GM19324 (cell line): Measurements from ENCODE around the gene ATIC.
"Not testable (repeated sequence)": the region's sequence is repeated elsewhere in the genome, so short reads cannot be mapped to it uniquely, and the experiment has no call there.

Experiments
- ATAC-seq: cut with Tn5 transposase; IDR thresholded peaks from one replicate; pipeline ENCODE4 v1.9.1; 2021; ENCODE audit warnings: mild to moderate bottlenecking, moderate library complexity; ENCODE audit not compliant: unreplicated experiment, low FRiP score

Gene ATIC

DNA sequence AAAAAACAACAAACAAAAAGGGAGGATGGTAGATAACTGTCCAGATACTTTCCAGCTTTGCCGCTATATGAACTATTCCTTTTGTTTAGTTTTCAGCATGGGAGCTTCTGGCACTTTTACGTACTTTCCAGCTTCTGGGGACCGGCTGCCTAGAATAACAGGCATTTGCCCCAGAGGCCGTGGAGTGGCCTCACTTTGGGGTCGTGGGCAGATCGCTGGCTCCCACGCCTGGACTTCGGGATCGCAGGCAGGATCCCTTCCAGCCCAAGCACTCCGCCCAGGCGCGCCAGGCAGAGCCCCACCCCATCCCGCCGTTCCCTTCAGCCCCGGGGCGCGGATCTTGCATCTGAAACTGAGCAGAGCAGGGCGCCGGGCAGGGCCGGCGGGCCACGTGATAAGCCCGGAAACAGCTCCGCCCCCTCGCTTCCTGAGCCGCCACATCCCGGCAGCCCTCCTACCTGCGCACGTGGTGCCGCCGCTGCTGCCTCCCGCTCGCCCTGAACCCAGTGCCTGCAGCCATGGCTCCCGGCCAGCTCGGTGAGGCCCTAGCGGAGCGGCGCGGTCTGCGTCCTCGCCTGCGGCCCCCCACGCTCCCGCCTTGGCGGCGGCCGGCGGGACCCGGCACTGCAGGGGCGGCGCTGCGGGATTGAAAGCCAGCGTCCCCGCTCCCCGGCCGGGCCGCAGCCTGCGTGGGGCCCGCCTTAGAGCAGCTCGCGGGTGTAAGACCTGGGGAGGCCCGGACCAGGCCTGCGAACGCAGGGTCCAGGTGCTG lies at the start of gene ATIC:
TSS of gene ATIC (plus strand) at position 435 of the 772 bp plus-strand sequence. CDS start at position 519, 84 bp downstream.
- peak; percentile 100 for ATAC-seq

DNA sequence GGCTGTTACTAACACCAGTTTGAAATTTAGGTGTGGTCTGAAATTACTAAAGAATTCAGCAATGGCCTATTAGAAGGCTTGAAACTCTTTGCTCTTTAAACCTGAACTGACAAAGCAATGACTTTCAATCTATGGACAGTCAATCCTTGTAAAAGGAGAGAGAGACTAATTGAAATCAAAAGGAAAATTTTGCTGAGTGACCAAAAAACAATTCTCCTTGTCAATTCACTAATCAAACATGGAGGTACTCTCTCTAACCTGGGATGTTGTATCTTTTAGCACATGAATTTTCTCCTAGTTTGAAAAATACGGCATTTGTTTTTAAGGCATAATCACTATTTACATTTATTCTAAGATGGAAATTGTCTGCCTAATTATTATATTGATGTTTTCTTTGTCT lies 49.6 kb upstream of the ATIC start:
- no peak for ATAC-seq

DNA sequence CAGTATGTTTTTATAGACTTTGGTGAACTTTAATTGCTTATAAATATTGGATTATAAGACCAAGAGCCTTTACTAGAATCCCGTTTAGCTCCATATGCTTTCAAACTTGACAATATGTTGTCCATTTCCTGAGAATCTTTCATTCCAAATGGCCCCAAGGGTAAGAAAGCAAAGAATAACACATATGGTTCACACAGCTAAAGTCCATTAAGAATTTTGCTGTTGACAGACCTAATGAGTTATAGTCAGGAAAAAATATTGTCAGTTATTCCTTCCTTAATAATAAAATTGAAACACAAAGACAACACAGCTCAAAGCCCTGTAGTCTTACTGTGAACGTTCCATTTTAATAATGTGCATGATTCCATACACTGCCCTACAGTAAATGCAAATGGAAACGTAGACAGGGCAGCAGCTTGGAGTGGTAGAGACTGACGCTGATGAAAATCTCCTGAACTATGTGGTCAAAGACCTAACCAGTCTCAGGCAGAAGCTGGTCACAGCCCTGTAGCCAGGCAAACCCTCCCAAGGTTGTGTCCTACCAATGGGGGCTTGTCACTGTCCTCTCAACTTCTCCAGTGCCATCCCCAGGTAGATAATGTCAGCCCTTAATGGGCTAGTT lies 49.0 kb upstream of the ATIC start:
- no peak for ATAC-seq

DNA sequence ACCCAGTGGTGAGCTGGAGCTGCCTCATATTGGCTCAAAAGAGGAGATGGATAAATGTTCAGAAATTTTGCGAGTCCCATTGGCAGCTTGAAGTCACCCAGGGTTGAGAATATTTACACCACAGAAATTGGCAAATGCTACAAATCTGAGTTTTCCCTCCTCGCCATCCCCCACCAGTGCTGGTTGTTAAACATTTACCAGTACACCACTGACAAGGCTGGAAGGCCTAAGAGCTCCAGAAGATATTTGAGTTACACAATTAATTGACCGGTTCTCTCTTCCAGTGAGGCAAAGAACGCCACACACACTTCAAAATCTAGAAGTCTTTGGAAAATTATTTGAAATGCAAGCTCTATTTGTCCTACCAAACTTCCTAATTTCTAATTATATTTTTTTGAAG lies 47.5 kb upstream of the ATIC start:
- ATAC-seq, result no peak

DNA sequence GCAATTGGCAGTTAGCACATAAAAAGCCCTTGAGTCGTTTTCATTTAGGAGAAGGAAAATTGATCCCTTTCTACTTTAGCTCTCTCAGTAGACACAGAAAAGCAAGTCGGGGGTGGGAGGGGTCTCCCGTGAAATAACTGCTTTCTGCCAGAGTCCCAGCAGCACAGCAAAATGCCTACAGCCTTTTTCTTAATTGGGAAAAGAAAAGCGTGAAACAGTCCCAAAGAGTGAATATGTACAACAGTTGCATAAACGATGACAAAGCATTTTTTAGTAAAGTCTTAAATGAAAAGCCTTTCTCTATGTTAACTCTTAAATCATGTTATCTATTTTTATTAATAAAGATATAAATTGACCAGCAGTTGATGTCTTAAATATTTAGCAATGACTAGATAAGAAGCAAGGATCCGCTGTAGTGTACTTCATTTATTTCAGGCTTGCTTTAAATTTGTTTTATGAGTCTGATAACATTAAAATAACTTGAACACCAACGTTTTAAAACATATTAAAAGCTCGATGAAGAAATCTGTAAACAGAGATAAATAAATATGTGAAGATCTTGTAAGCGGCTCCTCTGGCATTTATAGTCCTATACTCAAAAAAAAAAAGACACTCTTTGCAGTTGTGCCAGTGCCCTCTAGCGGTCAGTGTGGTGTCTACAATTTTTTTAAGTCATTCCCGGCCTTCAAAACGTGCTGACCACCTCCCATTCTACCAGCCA lies 42.3 kb upstream of the ATIC start:
- no peak for ATAC-seq

DNA sequence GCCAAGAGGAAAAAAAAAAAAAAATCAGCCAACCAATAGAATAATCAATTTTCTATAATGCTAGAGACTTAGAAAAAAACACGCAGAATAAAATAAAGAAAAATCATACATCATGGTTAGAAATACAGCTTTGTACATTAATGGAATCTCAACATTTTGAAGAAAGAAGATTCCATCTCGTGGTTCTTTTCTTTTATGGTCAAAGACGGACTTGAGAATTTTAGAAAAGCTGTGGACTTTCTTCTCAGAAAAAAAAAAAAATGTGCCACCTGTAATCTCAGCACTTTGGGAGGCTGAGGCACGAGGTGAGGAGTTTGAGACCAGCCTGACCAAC lies 41.8 kb upstream of the ATIC start:
- no peak for ATAC-seq

DNA sequence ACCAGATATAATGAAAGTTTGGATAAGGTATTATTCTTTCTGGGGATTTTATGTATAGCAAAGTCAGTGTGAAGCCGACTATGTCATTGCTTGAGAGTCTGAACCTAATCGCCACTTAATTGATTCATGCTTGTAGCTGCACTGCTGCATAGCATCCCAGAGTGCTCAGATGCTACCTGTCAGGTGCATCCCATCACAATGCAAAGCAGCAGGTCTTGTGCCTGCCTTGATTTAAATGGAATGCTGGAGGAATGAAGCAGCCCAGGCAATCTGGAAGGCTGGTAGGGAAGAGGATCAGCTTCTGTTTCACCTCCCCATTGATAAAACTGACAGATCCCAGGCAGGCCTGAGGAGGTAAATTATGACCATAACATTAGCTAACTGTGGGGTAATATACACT lies 40.4 kb upstream of the ATIC start:
- ATAC-seq, result no peak

DNA sequence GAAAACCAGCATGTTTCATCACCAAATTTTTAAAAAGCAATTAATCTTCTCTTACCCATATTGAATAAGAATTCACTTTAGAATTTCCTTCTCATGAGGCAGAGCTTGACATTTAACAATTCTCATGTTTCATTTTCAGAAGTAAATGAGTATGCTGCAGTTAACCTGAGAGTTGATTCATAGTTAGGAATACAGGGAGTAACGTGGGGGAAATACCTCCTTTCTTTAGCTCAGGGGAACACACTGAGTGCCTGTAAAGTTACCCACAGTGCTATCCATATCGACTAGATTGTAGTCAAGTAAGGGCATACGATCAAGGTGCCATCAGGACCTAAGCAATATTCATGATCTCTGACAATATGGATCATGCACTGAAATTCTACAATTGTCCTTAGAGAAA lies 38.9 kb upstream of the ATIC start:
- ATAC-seq, result no peak

DNA sequence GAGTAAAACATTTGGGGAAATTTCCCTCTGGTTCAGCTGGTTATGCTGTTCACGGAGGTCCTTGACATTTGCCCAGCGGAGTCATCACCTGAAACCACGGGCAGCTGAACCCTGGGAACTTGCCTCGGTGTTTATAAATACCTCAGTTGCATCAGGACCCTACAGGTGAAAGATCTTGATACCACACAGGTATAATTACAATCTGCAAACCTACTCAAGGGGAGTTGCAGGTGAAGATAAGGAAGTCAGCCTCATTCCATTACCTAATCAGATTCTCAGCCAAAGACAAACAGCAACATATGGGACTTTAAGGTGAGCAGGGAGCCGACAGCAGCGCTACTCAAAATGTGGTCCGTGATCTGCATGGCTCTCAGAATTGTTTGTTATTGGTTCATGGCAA lies 37.0 kb upstream of the ATIC start:
- no peak for ATAC-seq

DNA sequence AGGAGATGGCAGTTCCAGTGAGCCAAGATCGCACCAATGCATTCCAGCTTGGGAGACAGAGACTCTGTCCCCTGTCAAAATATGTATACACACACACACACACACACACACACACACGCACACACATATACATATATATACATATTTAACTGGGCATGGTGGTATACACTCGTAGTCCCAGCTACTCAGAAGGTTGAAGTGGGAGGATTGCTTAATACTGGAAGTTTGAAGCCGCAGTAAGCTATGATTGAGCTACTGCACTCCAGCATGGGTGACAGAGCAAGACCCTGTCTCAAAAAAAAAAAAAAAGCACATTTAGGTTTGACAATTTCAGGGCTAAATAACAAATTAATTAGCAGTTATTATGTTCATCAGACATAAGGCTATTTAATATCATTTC lies 36.0 kb upstream of the ATIC start:
- no peak for ATAC-seq

DNA sequence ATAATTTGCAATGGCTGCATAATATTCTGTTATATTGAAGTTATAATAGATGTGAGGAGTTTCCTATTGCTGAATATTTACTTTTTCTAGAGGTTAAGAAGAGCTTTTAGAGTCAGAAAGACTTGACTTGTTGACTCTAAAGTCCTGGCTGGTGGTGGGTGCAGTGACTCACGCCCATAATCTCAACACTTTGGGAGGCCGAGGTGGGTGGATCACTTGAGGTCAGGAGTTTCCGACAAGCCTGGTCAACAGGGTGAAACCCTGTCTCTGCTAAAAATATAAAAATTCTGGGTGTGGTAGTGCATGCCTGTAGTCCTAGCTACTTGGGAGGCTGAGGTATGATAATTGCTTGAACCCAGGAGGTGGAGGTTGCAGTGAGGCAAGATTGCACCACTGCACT lies 33.9 kb upstream of the ATIC start:
- ATAC-seq, result no peak

DNA sequence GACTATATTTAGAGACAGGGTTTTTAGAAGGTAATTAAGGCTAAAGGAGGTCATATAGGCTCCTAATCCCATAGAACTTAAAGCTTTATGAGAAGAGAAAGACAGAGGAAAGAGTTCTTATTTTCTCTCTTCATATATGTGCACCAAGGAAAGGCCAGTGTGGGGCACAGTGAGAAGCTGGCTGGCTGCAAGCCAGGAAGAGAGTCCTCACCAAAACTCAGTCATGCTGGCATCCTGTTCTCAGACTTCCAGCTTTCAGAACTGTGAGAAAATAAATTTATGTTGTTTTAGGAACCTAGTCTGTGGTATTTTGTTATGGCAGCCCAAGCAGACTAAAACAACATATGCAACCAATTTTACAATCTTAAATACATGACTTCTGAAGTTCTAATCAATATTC lies 31.5 kb upstream of the ATIC start:
- ATAC-seq, result peak; percentile 56

DNA sequence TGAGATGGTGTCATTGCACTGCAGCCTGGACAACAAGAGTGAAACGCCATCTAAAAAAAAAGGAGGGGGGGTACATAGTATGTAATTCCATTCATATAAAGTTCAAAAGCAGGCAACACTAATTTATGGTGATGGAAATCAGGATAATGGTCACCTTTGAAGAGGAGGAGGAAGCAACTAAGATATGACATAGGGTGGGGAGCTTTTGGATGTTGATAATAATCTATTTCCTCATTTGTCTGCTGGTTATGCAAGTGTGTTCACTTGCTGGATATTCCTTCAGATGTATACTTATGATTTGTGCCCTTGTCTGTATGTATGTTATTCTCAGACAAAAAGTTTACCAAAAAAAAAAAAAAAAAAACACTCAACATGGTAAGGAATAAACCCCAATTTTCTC lies 28.6 kb upstream of the ATIC start:
- no peak for ATAC-seq

DNA sequence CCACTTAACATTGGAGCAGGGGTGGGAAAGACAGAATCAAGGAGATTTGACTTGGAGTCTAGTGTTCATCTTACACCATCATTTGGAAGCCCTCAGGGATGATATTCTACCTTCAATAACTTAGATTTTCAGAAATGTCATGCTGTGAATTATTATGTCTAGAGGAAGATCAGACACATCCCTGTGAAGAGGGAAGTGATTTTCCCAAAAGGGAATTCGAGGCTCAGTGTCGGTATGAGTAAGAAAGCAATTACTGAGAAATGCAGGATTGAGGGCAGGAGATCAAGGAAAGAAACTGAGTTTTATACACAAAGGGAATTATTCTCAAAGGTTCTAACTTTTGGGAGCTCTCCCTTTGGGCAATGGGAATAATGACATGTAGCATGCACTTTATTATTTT lies 25.6 kb upstream of the ATIC start:
- ATAC-seq, result no peak

DNA sequence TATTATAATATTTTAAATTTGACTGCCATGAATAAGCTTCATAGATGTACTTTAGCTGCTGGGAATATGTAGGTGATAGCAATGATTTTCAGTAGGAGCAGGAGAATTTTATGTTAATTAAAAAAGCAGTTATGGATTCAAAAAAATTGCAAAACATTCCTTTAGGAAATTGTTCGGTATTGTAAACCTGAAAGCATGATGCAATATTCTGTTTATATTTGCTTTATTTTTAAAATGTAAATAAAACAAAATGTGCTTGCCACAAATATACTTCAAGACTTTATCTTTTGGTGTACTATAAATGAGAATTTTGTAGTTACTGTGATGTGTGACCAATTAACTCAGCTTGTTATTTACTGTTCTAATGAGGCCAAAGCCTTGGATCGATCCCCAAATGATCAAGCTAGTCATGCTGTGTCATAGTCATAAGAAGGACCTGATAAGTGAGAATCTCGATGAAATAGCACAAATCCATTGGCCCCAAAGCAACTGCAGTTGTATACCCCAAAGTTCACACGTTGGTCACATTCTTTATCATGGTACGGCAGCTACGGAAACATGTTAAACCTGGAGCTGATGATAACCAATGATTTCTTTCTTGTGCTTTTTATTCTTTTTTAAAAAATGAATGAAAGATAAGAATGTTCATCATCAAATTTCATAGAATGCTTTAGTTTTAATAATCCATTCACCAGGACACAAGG lies 23.6 kb upstream of the ATIC start:
- ATAC-seq, result no peak

DNA sequence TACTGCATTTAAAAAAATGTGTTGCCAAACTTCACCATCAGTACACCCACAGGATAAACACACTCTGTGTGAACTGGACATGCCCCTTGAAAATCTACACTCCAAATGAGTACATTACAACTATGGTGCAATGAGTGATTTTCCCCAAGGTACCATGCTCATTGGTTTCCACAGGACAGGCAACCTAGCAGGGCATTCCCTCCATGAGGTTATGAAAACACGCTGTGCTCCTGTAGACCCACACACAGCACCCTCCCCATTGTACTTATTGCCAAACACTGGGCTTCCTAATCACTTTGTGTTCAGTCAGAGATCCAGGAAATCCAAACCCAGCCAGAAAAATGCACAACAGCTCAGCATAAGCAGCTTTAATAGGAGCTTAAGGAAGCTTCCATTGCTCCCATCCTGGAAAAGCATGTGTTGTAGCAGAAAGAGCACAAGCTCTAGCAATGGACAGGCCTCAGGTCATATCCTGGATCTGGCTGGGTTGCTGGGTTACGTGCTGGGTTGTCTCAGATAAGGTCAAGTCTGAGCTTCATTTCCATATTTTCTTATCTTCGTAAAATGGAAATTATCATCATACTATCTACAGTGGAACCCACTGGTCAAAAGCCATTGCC lies 20.8 kb upstream of the ATIC start:
- ATAC-seq, result no peak

DNA sequence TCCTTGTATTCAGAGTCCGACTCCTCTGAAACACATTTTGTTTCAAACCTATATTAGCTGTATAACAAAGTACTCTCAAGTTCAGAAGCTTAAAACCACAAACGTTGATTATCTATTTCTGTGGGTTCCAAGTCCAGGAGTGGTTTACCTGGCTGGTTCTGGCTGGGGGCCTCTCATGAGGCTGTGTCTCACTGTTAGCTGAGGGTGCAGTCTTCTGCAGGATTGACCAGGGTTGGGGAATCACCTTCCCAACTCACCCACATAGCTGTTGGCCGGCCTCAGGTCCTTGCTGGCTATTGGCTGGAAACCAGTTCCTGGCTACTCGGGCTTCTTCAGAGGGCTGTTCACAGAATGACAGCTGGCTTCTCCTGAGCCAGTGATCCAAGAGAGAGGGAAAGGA lies 18.0 kb upstream of the ATIC start:
- ATAC-seq, result no peak

DNA sequence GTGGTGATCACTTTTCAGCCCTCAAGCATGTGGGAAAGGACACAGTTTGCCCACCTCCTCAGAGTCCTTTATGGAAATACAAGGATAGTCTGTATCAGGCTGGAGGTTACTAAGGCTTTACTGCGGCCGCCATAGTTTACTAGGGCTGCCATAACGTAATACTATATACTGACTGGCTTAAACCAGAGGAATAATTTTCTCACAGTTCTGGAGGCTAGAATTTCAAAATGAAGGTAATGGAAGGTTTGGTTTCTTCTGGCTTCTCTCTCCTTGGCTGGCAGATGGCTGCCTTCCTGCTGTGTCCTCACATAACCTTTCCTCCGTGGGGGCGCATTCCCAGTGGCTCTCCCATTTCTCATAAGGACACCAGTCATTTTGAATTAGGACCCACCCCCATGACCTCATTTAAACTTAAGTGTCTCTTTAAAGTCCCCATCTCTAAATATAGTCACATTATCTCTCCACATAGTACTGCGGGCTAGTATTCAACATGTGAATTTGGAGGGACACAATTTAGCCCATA lies 12.5 kb upstream of the ATIC start:
- ATAC-seq, result no peak

DNA sequence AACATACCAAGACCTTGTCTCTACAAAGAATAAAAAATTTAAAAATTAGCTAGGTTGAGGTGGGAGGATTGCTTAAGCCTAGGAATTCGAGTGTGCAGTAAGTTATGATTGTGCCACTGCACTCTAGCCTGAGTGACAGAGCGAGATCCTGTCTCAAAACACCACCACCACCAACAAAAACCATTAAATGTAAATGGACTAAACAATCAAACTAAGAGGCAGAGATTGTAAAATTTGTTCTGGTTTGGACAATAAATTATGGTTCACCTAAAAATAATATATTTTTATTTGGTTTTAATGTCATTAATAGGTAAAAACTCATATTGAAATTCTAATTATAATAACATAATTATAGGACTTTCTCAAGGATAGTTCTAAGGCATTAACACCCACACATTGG lies 9.9 kb upstream of the ATIC start:
- no peak for ATAC-seq

DNA sequence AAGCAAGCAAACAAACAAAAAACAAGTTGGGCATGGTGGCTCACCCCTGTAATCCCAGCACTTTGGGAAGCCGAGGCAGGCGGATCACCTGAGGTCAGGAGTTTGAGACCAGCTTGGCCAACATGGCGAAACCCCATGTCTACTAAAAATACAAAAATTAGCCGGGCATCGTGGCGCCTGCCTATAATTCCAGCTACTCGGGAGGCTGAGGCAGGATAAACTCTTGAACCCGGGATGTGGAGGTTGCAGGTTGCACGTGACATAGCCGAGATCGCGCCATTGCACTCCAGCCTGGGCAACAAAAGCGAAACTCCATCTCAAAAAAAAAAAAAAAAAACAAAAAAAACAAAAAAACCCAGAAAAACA lies 617 bp upstream of the ATIC start:
- not testable (repeated sequence) for ATAC-seq

DNA sequence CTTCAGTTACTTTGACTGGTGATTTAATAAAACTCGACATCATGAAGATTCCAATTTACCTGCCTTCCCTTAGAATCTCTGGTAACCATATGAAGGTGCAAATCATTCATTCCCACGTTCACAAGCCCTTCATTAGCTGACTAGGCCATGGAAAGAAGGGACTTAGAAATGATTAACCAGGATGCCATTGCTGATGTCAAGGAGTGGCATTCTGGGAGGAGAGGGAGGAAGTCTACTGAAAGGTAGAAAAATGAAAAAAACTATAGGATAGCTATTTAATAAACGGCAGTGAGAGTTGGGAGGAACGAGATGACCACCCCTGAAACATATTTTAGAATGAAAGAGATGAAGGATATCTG lies 1.4 kb downstream of the ATIC start:
- no peak for ATAC-seq
